Spleen (tissue), 3 donors: ENCODE results near the gene ACTN4.

ENCODE experiments used
- POLR2A ChIP-seq, 3 donors: fragments of 450-650 bp; IDR thresholded peaks; one replicate each; pipeline ENCODE4 v1.5.1; 2017; ENCODE audit warnings: antibody characterized with exemption in 3 of 3, mild to moderate bottlenecking in 1 of 3
- POLR2AphosphoS5 ChIP-seq, 3 donors: sonication (generic); formaldehyde crosslinking; IDR thresholded peaks; one replicate each; pipeline ENCODE4 v1.5.1; 2017; ENCODE audit warnings: antibody characterized with exemption in 3 of 3

DNA sequence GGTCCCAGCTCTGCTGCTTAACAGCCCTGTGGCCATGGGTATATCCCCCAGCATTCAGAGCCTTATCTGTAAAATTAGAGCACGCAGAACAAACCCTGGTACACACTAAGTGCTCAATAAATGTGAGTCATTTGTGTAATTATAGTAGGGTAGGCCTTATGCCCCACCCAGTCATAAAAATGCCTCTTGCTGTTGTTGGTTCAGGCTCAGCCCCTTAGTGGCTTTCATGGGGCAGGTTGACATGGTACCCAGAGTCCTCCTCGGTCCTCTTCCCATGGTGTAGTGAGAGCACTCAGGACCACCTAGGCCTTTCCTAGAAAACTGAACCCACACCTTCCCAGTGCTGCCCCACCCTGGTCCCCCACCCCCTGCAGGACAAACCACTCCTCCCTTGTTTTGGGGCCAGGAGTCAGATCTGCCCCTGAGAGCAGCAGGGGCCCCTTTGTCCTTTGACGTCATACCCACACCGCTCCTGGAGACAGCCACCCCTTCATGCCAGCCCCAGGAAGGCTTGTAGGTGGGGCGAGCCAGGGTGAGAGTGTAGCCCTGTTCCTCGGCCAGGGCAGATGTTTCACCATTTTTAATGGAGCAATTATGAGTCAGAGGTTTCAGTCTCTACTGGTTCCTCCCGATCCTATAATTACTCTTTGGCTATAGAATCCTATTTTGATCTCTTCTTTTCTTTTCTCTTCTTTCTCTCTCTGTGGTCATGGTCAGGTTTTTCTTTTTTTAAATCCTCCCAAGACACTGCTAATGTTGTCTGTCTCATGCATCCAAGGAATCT is 36.8 kb downstream of the ACTN4 start:
- TF ChIP-seq POLR2A (IDR thresholded peaks at IDR 0.05) = no peak
- peak in 1 of 3 donors; percentile 45 for TF ChIP-seq POLR2AphosphoS5 (IDR thresholded peaks at IDR 0.05)
